Hypothalamus (tissue), 51 donors: Measurements from ENCODE around the gene KLLN.
"Not testable (repeated sequence)": the region's sequence is repeated elsewhere in the genome, so short reads cannot be mapped to it uniquely, and the experiment has no call there.

Experiments
- DNase-seq, 51 donors: peaks; one replicate each; lab custom pipeline; 2025; lab: John Stamatoyannopoulos, UW

Gene KLLN

DNA sequence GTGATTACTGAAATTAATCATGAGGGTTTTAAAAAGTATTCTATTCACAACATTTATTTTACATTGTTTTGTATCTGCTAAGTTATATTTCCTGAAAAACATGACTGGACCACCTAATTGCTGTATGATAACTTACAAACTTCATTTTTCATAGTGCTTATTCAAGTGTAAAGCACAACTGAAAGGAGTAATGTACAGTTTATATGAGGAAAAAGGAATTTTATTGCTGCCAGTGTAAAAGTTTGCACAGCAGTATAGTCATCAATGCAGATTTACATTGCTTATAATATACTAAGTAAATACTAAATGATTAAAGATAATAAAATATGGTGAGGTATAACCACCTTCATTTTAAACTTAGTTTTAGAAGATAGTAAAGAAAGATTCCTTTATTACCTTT lies 4.1 kb upstream of the KLLN start:
- DNase-seq = no peak

GRCh38 chr10:87866412-87866974 lies 3.2 kb upstream of the KLLN start:
- DNase-seq = no peak

DNA sequence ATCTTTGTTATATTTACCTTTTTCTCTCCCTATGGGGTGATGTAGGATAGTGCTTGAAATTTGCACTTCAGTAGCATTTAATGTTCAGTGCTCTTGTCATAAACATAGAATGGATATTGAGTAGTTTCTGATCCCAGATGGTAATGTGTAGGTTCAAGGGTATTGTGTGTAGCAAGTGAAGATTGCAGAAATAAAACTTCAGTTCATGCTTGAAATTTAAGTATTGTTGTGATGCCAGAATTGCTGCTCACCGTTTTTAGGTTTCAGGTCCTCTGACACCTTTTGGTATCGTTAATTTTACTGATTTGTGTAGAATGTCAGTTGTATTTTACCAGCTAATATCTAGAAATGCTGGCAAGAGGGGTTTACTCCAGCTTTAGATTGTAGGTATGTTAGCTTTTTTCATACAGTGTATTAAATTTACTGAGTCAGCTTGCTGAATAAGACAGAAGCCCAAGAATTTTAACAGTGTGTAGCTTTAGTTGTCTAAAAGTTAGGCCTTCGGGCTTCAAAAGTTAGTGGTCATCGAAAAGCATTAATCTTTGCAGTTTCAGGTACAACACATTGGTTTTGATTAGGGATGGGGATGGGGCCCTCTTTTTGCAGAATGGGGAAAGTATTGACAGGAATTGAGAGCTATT lies 2.0 kb upstream of the KLLN start:
- DNase-seq = peak in 2 of 51 donors; percentile 13 to 62

- DNase-seq = peak in 2 of 51 donors; percentile 23 to 62
These were observed 1.2 kb upstream of the KLLN start for GRCh38 chr10:87864496-87865059.

- peak in 33 of 51 donors; percentile 2 to 62 (median 27) for DNase-seq
These were observed 690 bp upstream of the KLLN start for GRCh38 chr10:87863951-87864495.

DNA sequence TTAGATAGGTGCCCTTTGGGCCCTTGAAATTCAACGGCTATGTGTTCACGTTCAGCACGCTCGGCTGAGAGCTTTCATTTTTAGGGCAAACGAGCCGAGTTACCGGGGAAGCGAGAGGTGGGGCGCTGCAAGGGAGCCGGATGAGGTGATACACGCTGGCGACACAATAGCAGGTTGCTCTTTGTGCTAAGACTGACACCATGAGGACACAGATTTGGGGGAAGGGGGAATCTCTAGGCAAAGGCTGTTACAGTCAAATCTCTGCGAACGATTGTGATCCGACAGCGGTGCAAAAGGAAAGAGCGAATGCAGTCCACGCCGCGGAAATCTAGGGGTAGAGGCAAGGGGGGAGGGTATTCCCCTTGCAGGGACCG lies 667 bp downstream of the KLLN start:
- peak in 6 of 51 donors; percentile 32 to 80 (median 60) for DNase-seq

DNA sequence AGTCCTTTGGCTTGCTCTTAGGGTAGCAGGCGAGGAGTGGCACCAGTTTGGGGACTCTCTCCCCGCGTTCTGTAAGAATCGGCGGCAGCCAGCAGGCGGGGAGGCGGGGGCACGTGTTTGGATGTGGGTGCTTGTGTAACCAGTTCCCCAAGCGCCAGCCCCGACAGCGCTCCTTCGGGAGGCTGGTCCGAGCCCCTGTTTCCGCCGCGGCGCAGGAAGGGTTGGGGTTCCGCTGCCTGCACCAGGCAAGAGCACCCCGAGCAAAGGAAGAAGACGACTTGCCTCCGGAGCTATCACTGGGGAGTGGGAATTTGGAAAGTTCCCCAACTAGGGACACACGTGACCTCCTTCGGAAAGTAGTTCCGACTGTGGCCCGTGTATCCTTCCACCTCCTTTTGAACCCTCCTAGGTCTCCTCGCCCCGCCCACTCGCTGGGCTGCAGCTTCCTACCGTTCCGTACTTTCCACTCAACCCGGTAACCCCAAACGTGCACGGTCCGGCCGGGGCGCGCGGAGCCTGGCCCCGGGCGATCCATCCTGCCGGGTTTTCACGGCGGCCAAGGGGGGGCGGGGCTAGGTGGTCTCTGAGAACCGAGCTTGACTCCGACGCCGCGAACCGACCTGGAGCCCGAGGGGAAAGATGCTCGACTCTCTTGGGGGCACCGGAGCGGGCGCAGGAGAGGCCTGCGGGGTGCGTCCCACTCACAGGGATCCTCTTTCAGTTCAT lies 1.2 kb downstream of the KLLN start:
- DNase-seq = peak; percentile 69 to 96 (median 89)

DNA sequence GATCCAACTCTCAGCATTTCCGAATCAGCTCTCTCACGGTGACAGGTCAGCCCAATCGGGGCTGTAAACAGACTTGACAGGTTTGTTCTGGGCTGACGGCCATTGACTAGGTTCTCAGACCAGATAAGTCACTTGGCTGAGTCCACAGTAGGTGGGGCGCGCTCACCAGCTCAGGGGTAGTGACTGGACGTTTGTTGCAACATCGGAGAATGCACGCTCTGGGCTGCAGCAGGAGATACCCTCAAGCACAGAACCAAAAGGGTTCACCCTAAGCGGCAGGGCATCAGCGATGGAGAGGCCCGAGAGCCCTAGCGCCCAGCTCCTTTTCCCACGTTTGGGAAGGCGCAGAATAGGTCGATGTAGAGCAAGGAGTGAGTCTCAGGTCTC lies 1.8 kb downstream of the KLLN start:
- peak in 30 of 51 donors; percentile 26 to 75 (median 53) for DNase-seq

- DNase-seq = peak in 1 of 51 donors; percentile 5
These were observed 2.4 kb downstream of the KLLN start for GRCh38 chr10:87860816-87861403.

- peak in 1 of 51 donors; percentile 28 for DNase-seq
These were observed 3.1 kb downstream of the KLLN start for GRCh38 chr10:87860156-87860795.

- not testable (repeated sequence) for DNase-seq
These were observed 7.7 kb downstream of the KLLN start for GRCh38 chr10:87855665-87856064.

DNA sequence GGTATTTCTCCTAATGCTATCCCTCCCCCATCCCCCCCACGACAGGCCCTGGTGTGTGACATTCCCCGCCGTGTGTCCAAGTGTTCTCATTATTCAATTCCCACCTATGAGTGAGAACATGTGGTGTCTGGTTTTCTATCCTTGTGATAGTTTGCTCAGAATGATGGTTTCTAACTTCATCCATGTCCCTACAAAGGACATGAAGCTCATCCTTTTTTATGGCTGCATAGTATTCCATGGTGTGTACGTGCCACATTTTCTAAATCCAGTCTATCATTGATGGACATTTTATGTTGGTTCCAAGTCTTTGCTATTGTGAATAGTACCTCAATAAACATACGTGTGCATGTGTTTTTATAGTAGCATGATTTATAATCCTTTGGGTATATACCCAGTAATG lies 8.1 kb downstream of the KLLN start:
- DNase-seq = not testable (repeated sequence)

DNA sequence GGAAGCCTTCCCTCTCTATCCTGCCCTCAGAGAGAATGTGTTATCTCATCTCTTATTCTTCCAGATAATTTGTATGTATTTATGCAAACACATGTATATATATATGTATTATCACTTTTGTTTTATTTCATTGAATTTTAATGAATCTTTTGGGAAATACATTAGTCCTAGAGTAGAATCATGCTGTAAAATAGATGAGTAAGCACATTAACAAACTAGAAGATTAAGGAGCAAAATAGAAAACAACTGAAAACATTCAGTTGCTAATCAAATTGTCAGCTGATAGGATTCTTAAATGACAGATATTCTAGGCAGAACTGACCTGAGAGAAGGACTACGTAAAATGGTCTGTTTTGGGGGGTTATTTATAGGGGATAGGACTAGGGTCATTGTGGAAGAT lies 11.2 kb downstream of the KLLN start:
- DNase-seq = no peak

DNA sequence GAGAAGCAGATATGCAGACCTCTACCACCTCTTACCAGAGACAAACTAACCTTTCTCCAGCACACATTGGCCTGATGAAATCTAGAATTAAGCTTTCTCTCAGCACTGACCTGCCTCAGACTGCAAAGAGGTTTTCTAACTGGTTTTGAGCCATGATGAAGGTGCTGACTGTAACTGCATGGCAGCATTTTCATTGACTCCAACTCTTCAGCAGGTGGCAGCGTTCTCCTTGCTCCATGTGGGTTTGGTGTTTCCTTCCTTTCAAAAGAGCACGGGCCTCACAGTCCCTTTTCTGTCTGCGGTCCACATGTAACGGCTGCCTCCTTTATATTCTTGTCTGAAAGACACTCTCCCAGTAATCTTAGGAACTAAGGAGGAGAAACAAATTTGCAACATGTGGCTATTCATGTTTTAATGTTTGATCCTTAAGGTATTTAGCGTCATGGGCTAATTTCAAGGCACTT lies 12.6 kb downstream of the KLLN start:
- DNase-seq = peak in 25 of 51 donors; percentile 2 to 50 (median 26)

DNA sequence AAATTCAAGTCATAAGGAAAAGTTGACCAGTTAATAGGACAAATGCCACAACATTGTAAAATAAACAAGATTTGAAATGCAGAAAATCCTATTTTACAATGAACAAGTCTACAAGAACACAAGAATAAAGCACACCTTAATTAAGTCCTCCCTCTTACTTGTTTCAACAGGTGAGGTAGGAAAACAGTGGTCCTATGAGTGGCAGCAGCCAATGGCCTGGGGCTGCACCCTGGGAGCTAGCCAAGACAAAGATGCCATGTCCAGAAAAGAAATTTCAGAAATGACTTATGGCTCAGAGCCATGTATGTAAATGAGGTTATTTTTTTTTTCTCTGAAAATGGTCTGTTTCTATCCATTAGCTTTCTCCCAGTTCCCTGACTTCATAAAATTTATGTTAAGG lies 14.3 kb downstream of the KLLN start:
- DNase-seq = no peak

DNA sequence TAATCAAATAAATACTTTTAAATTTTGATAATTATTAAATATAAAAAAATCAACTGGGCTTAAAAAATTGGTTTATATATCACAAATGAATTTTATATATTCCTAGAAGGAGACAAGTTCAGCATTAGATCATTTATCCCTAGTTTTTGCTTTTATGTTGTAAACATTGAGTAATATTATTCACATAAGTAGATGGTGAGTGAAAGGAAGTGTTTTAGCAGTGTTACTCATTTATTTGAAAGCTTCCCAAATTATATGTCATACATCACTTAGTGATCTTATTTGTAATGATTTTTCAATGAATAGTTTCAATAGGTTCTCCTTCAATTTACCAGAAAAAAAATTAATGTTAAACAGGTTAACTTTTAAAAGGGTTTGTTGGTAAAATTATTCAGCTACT lies 15.8 kb downstream of the KLLN start:
- no peak for DNase-seq

GRCh38 chr10:87846711-87847110 lies 16.6 kb downstream of the KLLN start:
- DNase-seq = not testable (repeated sequence)

GRCh38 chr10:87846023-87846422 lies 17.3 kb downstream of the KLLN start:
- DNase-seq = no peak

GRCh38 chr10:87845624-87845998 lies 17.7 kb downstream of the KLLN start:
- DNase-seq = no peak

DNA sequence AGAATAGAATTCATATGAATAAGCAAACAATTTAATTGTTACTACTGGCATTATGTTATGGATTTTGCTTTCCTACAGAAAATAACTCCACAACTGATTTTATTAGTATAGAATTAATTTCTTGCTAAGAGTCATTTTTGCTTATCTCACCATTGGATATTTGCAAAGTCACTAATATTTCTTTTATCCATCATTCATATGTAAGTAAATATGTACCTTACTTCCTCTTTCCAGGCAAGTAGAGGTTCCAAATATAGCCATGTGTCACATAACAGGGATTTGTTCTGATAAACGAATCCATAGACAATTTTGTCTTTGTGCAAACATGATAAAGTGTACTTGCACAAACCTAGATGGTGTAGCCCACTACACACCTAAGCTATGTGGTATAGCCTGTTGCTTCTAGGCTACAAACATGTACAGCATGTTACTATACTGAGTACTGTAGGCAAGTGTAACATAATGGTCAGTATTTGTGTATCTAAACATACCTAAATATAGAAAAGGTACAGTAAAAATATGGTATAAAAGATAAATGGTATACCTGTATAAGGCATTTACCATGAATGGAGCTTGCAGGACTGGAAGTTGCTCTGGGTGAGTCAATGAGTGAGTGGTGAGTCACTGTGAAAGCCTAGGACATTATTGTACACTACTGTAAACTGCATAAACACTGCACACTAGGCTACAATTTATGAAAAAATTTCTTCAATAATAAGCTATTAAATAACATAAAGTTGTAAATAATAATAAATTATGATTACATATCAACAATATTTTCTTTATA lies 18.3 kb downstream of the KLLN start:
- DNase-seq = no peak
